Islet of Langerhans (tissue), 1 donor: ENCODE results near the gene BTBD1.
"Not testable (repeated sequence)": the region's sequence is repeated elsewhere in the genome, so short reads cannot be mapped to it uniquely, and the experiment has no call there.

Experiments
- FAIRE-seq: peaks from one replicate; lab custom pipeline; 2011; peaks lifted over from hg19 to GRCh38; lab: Jason Lieb, UNC

Gene BTBD1

GRCh38 chr15:83057002-83057401, 10.1 kb downstream of the BTBD1 start:
- no peak for FAIRE-seq

GRCh38 chr15:83053151-83053550, 13.9 kb downstream of the BTBD1 start:
- no peak for FAIRE-seq

GRCh38 chr15:83046558-83047127, 20.4 kb downstream of the BTBD1 start:
- no peak for FAIRE-seq

GRCh38 chr15:83044156-83044555, 22.9 kb downstream of the BTBD1 start:
- FAIRE-seq: no peak

GRCh38 chr15:83039206-83039605, 27.8 kb downstream of the BTBD1 start:
- no peak for FAIRE-seq

DNA sequence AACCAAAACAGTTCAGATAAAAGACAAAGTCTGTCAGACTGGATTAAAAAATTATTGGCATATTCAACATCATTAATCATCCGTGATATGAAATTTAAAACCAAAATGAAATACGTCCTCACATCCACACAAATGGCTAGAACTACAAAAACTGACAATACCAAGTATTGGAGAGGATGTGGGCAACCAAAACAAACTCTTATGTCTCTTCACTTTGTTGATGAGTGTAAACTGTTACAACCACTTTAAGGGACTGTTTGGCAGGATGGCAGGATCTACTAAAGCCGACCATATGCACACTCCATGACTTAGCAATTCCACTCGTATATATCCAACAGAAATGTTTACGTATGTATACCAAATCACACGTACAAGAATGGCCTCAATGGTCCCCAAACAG, 30.8 kb downstream of the BTBD1 start:
- FAIRE-seq: no peak

DNA sequence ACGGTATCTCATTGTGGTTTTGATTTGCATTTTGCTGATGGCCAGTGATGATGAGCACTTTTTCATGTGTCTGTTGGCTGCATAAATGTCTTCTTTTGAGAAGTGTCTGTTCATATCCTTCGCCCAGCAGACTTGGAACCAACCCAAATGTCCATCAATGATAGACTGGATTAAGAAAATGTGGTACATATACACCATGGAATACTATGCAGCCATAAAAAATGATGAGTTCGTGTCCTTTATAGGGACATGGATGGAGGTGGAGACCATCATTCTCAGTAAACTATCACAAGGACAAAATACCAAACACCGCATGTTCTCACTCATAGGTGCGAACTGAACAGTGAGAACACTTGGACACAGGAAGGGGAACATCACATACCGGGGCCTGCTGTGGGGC, 35.8 kb downstream of the BTBD1 start:
- not testable (repeated sequence) for FAIRE-seq

GRCh38 chr15:83030021-83030420, 37.0 kb downstream of the BTBD1 start:
- FAIRE-seq: no peak

GRCh38 chr15:83018436-83018835, 48.6 kb downstream of the BTBD1 start:
- no peak for FAIRE-seq

- no peak for FAIRE-seq
Observed at GRCh38 chr15:83016906-83017305, 50.1 kb downstream of the BTBD1 start.

GRCh38 chr15:83015361-83015760, 51.7 kb downstream of the BTBD1 start:
- FAIRE-seq: no peak

GRCh38 chr15:83014205-83014653, 52.8 kb downstream of the BTBD1 start:
- no peak for FAIRE-seq

DNA sequence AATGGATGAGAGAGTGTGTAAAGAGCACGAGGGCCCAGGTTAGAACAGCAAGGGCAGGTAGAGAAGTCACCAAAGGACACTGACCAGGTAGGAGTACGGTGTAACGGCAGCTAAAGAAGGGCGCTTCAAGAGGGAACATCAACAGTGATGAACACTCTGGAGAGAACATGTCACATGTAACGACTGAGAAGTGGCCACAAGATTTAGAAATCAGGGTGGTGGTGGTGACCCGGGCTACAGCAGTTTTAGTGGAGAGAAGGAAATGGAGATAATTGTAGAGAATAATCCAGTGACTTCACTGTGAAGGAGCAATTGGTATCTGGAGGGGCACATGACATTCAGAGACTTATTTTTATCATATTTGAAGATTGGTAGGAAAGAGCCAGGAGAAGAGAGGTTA, 54.4 kb downstream of the BTBD1 start:
- FAIRE-seq: no peak

GRCh38 chr15:83012076-83012426, 55.0 kb downstream of the BTBD1 start:
- FAIRE-seq: no peak

DNA sequence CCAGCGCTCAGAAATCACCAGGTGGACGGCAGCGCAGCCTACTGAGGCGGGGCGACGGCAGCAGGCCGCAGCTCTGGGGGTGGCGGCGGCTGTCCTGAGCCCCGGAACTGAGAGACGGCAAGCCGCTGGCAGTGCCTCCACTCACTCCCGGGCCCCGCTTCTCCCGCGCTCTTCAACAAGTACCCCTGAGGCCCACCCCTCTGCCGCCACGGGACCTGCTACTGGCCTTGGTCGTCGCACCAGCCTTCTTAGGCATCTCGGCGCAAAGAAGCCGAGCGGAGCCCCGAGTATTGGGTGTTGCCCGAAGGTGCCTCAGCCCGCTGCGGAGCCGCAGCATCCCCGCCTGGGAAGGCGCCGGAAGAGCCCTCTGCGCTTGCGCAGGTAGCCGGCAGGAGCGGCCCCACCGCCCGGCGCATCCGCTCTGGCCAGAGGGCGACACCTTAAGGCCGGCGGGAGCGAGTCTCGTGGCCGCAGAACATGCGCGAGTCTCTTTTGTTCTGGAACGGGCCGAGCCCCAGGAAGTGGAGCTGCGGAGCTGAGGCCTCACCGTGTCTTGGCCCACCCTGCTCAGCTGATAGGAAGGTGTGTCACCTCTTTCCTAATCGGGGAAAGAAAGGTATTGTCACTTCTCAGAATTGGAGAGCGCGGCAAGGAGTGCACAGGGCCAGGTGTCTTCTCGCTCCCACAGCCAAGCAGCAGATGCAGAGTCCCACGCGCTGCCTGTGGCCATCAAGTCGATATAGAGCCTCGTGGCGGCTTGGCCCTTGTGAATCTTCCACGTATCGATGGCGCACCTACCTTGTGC, 55.6 kb downstream of the BTBD1 start, which contains the start of gene C15orf40:
Gene C15orf40 (minus strand): TSS at position 369 of the 805 bp plus-strand sequence. CDS start 32 bp downstream, at position 337.
- FAIRE-seq: no peak

- FAIRE-seq: no peak
Observed at GRCh38 chr15:83010709-83011270, 56.3 kb downstream of the BTBD1 start.

GRCh38 chr15:83000672-83001031, 66.4 kb downstream of the BTBD1 start:
- not testable (repeated sequence) for FAIRE-seq

GRCh38 chr15:82999905-83000671, 67.0 kb downstream of the BTBD1 start:
- peak; percentile 78 for FAIRE-seq

DNA sequence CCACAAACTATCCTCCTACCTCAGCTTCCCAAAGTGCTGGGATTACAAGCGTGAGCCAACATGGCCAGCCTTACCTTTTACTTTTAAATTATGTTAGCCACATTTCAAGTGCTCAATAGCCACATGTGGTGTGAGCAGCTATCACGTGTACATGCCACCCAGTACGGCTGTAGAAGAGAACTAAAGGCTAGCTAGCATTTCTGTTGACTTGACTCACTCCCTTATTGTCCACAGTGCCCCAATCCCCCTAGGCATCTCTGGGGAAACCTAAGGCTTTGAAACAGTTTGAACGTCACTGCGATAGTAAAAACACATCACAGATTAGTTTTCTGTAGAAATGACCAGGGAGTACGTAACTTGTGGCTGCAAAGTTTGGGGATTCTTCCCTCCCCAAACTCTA, 67.6 kb downstream of the BTBD1 start:
- no peak for FAIRE-seq

DNA sequence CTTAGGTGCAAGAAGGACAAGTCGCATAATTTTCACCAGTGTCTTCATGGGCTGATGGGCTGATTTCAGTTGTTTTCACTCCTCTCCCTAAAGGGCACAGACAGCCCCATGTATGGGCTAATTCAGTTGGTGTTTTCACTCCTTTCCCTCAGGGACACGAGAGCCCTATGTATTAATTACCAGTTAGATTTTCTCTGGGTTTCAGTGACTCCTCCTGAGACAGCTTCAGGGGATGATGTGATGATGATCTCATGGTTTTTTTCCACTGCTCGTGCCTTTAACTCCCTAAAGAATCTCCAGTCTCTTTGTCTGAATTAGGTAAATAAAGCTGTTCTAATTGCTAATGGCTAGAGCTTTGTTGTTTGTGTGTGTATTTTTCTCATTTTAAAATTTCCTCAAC, 71.1 kb downstream of the BTBD1 start:
- no peak for FAIRE-seq

DNA sequence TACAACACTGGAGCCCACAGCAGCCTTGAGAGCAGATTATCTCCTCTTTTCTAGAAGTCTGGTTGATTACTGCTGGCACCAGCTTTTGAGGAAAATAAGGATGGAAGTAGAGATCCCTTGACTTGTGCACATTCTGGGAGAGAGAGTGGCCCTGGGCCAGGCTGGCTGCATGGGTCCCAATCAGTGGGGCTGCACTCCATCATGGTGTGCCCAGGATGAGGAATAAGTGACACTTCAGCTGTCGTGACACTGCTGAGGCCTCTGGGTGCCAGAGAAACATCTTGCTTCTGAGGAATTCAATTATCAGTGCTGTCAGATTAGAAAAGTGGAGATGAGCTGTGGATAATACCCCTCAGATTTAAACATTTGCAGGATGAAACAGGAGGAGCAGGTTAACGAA, 72.0 kb downstream of the BTBD1 start:
- no peak for FAIRE-seq

GRCh38 chr15:82993144-82993543, 73.9 kb downstream of the BTBD1 start:
- no peak for FAIRE-seq

DNA sequence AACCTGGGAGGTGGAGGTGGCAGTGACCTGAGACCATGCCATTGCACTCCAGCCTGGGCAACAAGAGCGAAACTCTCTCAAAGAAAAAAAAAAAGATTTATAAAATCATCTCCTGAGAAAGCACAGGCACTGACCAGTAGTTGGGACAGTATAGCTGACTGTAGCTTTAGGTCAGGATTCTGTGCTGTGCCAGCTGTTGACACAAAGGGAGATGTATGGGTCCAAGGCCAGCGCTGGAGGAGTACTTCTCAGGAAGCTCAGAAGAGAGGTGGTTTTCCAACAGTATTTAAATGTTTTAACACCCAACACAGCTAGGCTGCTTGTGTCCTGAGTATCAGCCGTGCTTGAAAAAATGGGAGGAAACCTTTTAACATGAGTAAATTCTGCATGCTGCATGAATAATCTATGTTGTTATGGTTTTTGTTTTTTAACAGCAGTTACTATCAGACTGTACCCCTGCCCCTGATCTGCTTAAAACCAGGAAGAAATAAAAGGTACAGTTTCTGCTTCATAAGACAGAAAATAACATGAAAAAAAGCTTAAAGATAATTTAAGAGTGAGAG, 74.5 kb downstream of the BTBD1 start:
- no peak for FAIRE-seq
